M059J (cell line): ENCODE results near the gene RELCH. TPM values are rescaled to one million over a fixed set of nuclear protein-coding genes. Genes with fewer than 3 reads are reported as not detected.

Experiments
- DNase-seq: peaks from one replicate; pipeline ENCODE4 v3.0.0-alpha.2; 2012; ENCODE audit warnings: low read depth
- total RNA-seq: library from RNA; depleted of rRNA; stranded (reverse); fragments of >200 nt; shearing (Covaris generic); gene quantifications from 2 replicates; pipeline ENCODE4 v1.2.3, GENCODE V29; 2014

RELCH gene
- total RNA-seq, 1 experiment from 2014 or later, result 38.7 TPM

GRCh38 chr18:62249478-62250097, 62.5 kb downstream of the RELCH start:
- peak; percentile 78 for DNase-seq

DNA sequence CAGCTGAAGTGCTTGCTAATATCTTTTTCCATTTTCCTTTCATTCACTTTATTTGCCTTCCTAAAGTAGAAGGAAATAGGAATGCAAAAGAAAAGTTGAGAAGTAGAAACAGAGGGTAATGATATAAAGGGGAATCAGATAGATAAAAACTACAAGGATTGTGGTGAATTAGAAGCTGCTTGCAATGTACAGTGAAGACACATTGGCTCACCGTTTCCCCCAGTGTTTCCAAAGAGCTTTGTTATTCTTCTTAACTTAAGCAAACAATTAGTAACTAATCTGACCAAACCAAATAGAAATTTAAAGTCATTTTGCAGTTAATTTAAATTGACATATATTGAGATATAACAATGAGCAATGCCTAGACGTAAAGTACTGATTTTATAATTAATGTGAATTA, 63.4 kb downstream of the RELCH start:
- no peak for DNase-seq

DNA sequence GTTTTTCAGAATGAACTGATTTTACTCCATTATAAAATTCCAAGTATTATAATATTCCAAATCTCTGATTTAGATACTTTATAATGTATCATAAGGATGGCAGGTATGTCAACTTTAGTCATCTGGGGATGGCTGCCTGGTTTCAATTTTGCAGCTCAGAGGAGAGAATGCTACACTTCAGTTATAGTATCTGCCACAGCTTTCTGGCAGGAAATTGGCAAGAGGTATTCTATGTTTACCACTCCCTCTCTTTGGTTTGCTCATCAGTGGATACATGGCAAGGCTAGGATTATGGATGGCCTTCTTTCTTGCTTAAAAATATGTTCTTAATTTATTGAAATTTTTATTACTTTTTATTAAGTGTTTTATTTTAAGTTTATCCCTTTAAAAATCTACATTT, 71.0 kb downstream of the RELCH start:
- no peak for DNase-seq

DNA sequence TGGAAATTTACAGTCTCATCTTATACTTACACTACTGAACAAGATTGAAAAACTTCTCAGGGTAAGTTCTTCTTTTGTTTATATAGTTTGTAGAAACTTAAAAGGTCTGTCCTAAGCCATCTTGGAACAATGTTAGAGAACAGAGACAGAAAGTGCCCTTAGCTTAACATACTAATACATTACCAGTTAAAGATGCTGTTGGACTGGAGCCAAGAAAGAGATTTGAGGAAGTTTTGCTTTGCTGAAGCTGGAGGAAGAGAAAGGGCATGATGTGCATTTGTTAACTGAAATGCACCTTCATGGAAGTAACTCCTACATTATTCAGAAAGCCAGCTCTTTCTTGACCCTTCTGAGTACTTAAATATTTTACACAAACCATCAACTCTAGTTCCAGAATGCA, 71.6 kb downstream of the RELCH start:
- no peak for DNase-seq

- DNase-seq, result no peak
Measured at GRCh38 chr18:62262061-62262460, 75.0 kb downstream of the RELCH start.

DNA sequence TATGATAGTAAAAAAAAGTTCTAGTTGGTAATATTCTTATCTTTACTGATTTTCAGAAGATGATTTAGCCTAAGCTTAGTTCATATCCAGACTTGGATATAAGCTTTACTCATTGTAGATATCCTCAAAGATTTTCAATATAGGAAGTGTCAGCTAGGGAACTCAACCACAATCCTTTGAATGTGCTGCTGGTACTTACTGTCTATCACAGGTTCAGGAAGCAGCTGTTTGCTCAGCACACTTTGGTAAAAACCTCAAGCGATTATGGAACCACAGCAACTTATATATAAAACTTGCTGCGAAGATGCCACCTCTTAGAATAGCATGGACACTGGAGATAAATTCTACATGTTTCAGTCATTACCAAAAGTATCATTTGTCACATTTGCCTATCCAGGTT, 77.9 kb downstream of the RELCH start:
- no peak for DNase-seq

DNA sequence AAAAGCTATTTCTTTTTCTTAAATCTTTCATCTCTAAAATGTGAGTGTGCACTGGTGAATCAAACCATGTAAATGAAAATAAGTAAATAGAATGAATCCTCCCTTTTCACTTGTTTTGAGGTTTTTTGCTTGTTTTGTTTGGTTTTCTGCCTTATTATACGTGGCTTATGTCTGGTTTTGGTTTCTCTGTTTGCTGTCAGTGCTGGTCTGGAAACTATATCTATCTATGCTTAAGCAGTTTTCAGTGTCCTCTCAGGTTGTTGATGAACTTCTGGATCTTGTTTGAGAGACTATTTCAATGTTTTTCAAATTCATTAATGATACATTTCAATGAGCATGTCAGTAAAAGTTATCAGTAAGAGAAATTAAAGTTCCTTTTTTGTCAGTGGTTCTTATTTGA, 90.0 kb downstream of the RELCH start:
- DNase-seq, result no peak

- no peak for DNase-seq
Measured at GRCh38 chr18:62279561-62279960, 92.5 kb downstream of the RELCH start.

GRCh38 chr18:62280058-62280457, 93.0 kb downstream of the RELCH start:
- peak; percentile 21 for DNase-seq

DNA sequence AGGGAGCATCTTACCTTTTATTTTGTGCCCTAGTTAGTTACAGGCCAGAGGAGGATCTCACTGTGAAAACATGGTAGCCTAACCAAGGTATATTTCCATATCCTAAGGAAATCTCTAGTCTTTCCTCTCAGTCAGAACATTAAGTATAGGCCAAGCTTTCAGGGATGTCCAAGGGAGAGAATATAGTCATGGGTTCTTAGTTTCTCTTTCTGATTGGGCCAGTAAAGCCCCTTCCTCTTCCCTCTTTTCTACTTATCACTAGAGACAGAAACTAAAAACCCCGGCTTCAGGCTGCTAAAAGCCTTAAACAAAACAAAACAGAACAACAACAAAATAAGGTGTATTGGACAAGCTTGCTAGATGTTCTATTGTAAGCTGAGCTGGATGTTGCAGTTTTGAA, 93.7 kb downstream of the RELCH start:
- no peak for DNase-seq

DNA sequence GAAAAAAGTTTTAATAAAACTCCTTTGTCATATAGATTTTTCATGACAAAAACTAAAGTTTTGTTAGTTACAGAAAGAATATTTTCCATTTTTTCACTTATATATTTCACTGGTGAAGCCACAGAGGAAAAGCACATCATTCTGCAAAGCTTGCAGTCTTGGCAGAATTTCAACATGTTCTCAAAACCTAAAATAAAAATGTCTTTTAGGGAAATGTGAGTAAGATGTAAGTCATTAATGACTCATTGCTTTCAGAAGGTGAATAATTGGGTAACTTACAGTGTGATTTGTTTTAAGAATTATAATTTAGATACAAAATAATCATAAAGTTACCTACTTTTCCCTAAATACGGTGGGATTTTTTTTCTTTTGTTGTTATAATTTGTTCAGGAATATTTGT, 94.6 kb downstream of the RELCH start:
- DNase-seq, result peak; percentile 87

DNA sequence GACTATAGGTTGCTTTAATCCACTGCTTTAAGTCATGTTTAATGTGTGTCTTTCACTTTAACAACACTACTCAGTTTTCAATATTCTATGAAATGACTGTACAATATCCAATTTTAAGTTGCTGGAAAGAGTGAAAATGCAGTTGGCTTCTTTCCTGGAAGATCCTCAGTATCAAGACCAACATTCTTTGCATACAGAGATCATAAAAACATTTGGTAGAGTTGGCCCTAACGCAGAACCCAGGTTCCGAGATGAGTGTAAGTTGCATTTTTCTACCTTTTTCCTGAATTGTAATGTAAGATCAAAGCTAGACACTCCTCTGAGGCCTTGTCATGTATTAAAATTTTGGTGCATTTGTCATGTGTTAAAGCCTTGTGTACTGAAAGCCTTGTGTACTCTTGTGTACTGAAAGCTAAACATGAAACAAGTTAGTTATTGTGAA, 95.2 kb downstream of the RELCH start:
- DNase-seq, result peak; percentile 78

DNA sequence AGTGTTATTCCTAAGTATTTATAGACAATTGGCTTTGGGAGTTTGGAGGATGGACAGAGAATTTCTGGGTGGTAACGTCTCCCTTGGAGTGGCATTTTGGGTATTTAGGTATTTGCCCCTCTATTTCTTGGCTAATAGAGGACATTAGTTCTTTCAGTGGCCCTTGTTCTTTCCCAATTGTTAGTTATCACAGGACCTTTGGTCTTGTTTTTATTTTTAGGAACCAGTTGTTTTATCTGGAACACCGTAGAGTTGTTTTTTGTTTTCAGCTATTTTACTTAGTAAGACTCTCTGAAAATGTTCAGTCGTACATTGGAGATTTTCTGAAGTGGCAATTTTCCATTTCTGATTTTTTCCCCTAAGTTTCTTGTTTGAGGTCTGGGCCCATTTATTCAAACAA, 97.6 kb downstream of the RELCH start:
- no peak for DNase-seq

DNA sequence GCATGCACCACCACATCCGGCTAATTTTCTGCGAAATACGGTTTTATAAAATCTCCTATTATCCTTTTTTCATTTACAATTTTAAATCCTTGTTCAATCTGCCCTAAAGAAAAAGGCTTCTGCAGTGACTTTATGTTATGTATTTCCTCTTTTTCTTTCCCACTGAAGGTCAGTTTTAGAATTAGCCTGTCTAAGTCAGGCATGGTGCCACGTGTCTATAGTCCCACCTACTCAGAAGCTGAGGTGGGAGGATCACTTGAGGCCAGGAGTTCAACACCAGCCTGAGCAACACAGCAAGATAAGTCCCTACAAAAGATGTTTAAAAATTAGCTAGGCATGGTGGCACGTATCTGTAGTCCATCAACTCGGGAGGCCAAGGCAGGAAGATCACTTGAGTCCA, 98.2 kb downstream of the RELCH start:
- DNase-seq, result no peak

DNA sequence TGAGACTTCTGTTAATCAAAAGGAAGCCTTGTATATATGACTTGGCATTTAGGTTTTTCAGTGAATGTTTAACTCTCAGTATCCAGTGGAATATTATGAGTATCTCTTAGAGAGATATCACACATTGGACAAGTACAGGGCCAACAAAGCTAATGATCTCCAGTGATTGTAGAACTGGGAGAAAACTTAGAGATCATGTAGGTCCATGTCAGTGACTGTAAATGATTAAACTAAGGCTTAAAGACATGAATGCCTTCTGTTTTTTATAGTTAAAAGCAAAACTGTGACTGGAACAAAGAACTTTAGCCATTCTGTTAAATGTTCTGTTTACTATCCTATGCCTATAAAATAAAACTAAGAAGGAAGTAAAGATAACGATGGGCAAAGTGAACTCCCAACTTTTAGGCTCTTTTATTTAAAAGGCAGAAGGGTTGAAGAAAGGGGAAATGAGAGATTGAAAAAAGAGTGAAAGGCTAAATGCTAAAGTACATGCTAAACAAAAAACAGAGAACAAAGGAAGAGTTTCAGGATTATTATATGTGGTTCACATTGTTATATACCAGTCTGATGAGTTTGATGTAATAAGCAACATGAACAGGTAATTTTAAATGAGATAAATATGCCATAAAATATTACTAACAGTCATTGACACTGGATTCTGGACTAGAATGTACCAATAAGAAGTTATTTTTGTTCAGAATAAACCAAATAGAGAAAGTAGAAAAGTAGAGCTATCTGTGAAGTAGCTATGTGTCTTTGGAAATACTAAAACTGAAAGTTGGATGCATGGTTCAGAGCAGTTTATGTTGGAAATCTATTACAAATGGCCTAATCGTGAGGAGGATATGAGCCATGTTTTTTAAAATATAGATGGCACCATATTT, 101.0 kb downstream of the RELCH start:
- no peak for DNase-seq

DNA sequence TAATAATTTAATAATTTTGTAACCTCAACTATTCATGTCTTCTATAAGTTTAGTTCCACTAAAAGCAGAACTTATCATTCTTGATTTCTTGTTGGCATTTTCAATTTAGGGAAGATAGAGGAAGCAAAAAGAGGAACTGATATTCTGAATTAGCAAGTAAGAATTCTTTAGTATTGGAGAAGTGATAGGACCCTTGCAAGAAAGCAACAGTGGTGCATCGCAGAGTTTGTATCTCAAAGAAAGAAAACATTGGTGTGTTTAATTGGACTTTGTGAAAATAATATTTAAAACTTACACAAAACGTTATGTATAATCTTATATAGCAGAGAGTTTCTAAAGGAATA, 101.6 kb downstream of the RELCH start:
- no peak for DNase-seq

GRCh38 chr18:62289047-62289446, 102.0 kb downstream of the RELCH start:
- no peak for DNase-seq

DNA sequence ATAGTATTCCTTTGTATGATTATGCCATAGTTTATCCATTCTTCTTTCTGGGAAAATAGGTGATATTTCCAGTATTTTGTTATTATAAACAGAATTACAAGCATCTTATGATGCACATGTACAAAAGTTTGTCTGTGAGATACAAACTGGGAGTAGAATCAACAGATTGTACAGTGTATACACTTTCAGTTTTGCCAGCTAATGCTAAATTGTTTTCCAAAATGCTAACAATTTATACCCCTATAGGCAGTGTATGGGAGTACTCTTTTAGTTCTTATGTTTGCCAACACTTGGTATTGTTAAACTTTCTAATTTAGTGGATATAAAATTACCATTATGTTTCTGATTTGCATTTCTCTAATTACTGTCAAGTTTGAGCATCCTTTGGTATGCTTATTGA, 107.0 kb downstream of the RELCH start:
- DNase-seq, result no peak

- no peak for DNase-seq
Measured at GRCh38 chr18:62300359-62300963, 113.4 kb downstream of the RELCH start.

DNA sequence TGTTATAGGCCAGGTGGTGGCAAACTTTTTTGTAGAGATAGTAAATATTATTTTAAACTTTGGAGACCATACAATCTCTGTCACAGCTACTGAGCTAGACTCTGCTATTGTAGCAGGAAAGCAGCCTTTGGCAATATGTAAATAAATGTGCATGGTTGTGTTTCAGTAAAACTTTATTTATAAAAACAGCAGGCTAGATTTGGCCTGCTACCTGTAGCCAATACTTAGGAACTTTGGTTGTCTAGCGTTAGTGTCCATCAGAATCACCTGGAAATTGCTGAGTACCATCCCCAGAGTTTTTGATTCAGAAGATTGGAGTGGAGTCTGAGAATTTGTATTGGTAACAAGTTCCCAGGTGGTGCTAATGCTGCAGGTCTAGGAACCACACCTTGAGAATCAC, 114.3 kb downstream of the RELCH start:
- no peak for DNase-seq

GRCh38 chr18:62312851-62313250, 125.8 kb downstream of the RELCH start:
- DNase-seq, result no peak

DNA sequence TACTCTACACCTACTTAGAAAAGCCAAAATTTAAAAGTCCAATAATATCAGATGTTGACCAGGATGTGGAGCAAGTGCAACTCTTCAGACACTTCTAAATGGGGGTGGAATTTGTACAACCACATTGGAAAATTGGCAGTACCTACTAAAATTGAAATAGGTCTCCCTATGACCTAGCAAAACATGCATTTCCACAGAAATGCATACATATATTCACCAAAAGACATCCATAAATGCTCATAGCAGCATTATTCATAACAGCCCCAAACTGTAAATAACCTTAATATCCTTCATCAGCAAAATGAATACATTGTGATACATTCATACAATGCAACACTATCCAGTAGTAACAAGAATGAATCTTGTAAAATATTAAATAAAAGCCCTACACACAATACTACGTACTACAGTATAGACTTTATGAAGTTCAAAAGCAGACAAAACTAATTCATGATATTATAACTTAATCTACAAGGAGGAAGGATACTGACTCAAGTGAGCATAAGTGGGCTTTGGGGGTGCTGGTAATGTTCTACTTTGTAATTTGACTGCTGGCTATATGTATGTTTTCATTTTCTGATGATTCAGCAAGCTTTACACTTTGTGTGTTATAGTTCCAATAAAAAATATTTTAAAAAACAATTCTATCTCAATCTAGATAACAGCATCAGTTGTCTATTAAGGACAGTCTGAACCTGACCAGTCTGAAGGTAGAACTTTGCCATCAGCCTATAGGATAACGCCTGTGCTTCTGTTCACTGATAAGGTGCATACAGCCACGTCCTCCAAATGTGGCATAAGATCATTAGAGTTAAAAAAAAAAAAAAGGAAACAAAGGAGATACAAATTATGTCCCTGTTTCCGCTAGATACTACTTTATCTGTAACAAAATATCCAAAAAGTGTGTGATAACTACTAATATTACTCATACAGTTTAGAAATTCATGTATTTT, 131.4 kb downstream of the RELCH start:
- no peak for DNase-seq
